CD1c-positive myeloid dendritic cell (primary cell): ENCODE data around the gene GET4.

Source experiments
- DNase-seq: peaks from one replicate; pipeline ENCODE4 v3.0.0-alpha.2; 2016; ENCODE audit errors: extremely low spot score

The GET4 gene, protein sequence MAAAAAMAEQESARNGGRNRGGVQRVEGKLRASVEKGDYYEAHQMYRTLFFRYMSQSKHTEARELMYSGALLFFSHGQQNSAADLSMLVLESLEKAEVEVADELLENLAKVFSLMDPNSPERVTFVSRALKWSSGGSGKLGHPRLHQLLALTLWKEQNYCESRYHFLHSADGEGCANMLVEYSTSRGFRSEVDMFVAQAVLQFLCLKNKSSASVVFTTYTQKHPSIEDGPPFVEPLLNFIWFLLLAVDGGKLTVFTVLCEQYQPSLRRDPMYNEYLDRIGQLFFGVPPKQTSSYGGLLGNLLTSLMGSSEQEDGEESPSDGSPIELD

DNA sequence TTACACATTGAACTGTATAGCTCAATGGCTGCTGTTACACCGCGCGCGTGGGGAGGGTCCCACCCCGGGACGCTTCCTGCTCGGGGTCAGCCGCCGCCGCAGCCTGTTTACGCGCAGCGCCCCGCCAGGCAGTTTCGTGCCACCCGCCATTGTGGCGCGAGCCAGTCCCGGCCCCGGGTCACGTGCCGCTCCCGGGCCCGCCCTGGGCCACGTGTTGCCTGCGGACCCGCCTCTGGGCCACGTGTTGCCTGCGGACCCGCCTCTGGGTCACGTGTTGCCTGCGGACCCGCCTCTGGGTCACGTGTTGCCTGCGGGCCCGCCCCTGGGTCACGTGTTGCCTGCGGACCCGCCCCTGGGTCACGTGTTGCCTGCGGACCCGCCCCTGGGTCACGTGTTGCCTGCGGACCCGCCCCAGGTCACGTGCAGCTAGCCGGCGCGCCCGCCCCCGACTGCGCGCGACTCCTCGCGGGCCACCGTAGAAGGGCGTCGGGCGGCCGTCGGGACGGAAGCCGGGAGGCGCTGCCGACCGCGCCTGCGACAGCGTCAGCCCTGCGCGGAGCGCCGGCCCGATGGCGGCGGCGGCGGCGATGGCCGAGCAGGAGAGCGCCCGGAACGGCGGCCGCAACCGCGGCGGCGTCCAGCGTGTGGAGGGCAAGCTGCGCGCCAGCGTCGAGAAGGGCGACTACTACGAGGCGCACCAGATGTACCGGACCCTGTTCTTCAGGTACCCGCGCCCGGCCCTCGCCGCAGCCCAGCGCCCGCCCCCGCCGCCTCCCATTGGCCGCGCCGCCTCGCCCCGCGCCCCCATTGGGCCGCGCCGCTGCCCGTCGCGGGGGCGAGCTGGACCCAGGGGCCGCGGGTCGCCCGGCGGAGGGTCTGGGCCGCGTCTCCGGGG lies at the start of gene GET4:
TSS of gene GET4 (plus strand) at position 478 of the 895 bp plus-strand sequence. CDS start at position 570, 92 bp downstream.
- peak; percentile 96 for DNase-seq

DNA sequence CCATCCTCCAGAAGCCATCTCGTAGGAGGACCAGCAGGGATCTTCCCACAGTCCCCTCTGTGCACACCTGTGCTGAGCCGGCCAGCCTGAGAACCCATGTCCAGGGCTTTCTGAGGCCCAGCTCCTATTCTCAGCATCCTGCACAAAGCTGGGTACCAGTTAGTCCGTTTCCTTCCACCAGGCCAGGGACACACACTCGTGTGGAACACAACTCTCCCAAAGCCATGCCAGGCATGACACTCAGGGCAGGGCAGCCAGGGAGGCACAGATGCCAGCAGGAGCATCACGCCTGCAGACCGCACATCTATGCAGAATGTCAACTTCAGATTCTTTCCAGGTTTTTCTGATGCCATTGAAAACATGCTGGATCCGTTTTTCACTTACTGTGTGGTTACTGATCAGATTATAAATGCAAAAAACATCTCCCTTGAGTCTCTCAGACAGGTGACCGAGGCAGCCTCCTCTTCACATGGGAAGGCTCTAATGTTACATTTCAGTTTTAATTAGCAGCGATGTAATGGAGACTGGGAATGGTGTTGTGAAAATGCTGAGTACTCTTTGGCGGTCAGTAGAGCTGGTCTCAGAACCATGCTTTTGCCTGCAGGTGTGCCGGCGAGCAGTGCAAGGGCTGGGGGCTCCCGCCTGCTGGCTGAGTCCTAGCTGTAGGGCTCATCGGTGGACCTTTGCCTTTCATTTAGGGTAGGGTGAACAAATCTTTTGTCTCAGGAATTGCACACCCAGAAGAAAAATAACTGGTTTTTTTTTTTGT lies 47.4 kb upstream of the GET4 start:
- no peak for DNase-seq

DNA sequence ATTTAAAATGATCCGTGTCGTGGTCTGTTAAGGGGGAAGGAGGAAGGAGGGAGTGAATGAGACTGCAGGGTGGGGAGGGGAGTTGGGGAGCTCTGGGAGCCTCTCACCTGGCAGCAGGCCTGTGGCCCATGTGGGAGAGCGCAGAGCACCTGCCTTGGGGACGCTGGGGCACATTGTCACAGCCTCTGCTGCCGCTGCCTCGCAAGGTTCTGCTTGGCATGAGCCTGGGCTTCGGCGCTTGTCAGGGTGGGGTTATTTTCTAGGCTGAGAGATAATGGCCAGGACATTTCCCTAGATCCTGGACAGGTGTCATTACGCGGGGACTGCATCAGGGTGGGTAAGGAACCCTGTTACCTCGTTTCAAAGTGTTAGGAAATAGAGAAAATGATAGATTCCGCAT lies 46.3 kb upstream of the GET4 start:
- DNase-seq = no peak

DNA sequence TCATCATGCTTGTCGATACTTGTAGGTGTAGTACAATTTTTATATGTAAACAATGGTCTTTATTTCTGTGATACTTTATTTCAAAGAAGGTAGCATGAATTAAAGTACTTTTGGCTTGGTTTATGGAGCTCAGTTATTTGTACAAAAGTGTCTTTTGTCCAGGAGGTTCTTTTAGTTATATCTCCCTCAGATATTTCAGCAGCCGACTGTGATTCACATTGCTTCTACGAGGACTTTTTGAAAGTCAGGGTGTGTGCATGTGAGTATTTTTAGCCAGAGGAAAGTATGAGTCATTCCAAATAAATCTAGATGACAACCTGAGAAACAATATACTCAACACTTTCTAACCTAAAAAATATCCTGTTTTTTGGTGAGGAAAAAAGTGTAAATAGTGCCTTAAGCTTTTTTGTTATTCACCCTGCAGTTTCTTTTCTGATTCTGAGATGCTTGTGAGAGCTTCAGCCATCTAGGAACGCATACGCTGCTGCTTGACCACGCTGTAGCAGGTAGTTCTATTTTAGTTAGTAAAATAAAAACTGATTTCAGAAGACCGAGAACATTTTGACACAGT lies 44.7 kb upstream of the GET4 start:
- DNase-seq = peak; percentile 9

DNA sequence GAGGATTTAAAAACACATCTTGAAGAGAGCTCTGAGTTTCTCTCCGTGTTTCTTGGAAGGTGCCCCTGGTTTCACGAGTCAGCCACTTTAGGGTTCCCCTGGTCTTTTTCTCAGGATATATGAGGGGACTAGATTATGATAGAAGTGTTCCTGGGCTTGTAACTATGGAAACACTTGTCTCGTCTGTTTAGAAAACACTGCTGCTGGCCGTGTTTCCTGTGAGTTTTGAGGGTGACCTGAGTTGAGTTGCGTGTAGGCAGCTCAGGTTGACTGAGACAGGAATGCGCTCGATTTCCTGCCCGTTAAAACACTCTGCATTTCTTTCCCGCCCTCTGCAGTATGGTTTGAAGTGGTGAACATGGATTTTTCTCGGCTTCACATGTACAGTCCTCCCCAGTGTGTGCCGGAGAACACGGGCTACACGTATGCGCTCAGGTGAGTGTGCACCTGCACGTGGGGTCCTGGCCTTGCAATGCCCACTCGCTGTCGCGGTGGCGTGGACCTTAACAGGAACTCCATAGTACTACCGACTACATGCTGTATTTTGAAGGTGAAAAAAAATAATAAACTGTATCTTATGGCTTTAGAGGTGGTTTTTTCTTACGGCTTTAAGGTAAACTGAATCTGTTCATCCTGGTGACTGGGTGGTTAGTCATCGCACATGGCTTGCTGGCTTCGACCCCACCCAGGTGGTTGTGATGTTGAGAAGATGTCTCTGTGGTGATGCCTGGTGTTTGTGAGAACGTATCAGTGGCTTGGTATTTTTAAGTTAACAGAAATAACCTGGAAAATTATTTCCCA lies 44.0 kb upstream of the GET4 start, which contains the start of gene SUN1:
TSS of gene SUN1 (plus strand) at position 310 of the 801 bp plus-strand sequence. CDS start at position 359, 49 bp downstream.
- peak; percentile 12 for DNase-seq

DNA sequence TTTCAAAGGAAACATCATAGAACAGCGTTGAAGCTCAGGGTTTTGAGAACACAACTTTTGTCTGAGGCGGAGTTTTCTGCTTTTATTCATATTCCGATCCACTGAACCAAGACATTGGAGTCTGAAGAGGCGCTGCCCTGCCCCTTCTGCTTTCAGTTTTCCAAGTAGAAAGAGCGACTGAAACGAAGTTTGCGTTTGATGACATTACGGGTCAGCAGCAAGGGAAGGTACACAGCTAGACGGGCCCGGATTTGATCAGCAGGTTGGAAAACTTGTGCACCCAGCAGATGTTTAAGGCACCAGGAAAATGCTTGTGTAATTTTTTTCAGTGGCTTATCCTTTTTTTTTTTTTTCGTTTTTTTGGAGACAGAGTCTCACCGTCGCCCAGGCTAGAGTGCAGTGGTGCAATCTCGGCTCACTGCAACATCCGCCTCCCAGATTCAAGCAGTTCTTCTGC lies 43.4 kb upstream of the GET4 start:
- DNase-seq = no peak

DNA sequence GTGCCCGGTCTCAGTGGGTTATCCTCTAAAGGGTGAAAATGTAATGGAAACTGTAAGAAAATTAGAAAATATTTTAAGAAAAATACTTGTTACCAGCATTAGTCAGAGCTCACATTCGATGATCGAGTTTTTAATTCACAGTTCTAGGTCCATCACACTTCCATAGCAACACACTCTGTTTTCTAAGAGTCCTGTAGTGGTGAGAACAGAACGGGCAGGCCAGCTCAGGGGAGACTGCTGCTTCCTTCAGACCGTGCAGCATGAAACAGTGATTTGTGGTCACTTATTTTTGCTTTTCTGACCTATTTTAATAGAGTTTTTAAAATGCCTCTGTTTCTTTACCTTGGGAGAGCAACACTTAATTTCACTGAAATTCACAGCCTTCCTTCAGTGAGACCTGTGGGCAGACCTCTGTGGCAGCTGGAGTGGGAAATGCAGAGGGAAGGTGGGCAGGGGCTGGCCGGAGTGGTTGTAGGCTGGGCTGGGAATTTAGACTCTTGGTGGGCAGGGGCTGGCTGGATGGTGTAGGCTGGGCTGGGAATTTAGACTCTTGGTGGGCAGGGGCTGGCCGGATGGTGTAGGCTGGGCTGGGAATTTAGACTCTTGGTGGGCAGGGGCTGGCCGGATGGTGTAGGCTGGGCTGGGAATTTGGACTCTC lies 42.6 kb upstream of the GET4 start:
- DNase-seq = no peak

DNA sequence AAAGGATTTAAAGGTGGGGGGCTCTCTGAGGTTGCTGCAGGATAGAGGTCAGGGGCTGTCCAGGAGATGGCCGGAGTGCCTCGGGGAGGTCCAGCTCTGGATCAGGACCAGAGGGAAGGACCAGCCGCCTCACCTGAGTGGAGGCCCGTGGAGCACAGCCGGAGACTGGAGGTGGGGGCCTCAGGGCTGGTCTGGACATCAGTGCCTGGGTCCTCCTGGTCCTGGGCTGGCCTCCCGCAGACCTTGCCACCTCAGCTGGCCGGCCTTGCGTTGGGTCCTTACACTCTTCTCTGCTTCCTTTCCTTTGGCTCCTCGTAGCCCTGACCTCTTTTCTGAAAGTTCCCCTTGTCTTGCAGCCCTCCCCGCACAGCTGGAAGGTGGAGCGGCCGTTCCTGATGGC lies 42.1 kb upstream of the GET4 start:
- DNase-seq = no peak

DNA sequence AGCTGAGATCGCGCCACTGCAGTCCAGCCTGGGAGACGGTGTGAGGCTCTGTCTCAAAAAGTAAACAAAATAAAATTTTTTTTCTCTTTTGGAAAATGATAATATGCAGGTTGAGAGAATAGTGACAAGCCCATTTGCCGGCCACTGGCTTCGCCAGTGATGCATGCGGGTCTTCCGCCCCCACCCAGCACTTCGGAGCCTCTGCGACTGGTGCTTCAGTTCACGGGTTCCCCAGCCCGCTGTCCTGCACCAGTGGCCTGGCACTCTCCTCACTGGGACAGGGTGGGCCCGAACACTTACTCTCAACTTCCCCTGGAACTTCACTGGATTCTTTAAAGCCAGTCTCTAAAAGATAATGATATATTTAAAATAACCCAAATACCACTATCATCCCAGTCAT lies 41.3 kb upstream of the GET4 start:
- DNase-seq = no peak

DNA sequence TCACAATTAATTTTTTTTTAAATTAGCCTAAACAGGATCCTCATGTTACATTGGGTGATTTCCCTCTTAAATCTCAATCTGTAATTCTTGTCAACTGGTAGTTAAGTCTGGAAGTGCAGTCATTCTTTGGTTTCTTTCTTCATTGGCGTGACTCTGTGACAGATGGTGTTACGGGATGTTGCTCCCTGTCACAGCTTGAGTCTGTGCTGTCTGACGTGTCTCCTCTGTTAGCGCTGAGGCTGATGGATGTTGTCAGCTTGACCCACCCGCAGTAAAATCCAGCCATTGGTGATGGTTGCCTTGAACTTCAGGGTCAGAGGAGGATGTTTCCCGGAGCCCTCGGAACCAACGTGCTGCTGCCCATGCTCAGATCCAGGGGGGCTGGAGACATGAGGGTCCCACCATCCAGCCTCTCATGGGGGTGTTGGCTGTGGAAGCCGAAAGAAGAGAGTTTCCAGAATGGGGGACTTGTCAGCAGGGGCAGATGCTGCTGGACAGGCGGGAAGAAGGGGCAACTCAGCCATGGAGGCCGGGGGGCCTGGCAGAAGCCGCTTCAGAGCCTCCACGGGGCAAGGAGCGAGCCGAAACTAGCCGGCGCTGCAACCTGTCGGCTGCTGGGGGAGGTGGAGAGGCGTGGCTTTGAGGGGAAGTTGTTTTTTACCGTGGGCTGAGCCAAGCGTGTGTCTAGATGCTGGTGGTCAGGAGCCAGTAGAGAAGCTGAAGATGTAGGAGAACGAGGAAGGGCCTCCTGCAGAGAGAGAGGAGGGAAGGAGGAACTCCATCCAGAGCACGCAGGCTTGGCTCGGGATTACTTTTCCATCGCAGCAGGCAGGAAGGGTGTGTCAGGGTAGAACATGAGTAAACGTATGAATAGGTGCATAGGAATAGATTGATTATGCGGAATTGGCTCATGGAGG lies 40.6 kb upstream of the GET4 start:
- no peak for DNase-seq

DNA sequence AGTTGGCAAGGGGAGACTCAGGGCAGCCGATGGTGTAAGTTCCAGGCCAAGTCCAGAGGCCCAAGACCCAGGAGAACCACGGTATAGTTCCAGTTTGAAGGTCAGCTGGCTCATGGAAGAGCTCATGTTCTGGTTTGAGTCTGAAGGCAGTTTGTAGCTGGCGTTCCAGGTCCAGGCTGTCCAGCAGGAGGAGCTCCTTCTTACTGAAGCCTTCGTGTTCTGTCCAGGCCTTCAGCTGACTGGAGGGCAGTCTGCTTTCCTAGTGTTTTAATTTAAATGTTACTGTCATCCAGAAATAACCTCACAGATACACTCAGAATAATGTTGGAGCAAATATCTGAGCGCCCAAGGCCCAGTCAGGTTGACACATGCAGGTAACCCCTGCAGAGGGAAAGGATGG lies 39.9 kb upstream of the GET4 start:
- DNase-seq = no peak

DNA sequence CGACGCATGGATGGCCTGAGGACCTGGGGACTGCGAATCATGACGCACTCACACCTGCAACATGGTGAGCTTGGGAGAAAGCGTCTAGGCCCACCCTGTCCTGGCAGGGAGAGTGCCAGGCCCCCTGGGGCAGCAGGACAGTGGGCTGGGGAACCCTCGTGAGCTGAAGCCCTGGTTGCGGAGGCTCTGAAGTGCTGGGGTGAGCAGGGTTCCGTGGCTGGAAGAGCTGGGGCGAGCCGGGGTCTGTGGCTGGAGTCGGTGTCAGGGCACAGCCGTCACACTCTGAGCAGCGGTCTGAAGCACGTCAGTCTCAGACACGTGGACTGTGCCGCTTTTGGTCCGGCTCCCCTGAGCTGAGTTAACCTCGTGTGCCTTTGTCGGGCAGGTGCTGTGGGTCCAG lies 39.4 kb upstream of the GET4 start:
- no peak for DNase-seq

DNA sequence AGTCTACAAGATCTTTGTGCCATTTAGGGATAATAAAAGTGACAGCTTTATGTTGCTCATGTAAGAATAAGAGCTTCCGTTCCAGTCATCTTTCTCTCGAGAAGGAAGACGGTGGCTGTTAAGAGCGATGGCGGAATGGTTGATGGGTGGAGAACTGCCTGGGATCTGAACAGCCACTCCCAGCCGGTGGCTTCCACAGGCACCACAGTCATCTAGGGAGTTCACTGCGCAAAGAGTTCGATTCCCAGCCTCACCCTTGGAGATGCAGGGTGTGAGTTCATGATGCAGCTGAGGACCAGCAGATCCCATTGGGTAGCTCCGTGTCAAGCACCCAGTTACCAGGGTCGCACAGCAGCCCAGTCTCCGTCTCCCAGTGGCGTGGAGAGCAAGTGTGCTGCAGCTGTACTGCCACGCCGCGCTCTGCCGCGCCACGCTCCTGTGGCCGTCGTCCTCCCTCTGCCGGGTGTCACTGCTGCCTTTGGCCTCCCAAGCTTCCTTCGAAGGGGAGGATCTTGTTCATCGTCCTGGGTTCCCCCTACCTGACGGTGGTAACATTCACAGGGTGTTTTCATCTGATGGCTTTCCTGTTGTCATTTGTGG lies 36.3 kb upstream of the GET4 start:
- DNase-seq = no peak

DNA sequence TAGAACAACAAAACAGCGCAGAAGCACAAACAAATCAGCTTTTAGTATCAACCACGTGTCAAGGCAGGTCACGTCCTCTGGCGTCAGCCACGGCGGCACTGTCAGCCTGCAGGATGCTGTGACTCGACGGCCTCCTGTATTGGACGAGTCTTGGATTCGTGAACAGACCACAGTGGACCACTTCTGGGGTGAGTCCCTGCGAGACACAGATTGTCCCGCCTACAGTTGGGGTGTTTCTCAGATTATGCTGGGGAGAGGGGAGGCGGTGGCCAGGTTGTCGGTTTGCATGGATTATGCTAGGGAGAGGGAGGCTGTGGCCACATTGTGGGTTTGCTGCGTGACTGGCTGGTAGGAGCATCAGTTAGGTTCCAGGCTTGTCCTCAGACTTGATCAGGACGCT lies 34.4 kb upstream of the GET4 start:
- DNase-seq = no peak

DNA sequence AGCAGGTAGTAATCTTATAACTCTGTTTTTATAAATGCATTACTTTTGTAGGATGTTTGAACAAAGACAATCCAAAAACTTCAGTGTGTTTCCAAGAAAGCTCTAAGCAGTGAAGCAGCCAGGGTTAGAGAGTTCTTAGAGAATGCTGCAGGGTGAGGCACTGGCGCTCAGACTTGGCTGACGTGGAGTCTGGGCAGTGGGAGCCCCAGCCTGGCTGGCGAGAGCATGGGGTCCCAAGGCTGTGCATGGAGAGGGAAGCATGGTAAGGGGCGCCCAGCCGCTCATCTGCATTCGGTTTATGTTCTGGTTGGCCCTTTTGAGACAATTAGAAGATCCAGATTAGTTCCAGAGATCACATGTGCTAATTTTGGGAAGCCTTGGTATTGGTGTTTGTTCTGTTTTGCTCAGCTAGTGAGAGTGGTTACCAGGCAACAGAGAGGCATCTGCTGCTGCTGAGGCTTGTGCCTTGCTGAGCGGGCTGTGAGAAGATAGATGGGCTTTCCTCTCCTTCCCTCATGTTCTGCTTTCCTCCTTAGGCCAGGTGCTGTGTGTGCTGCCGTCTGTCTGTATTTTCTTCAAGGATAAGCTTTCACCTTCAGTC lies 33.8 kb upstream of the GET4 start:
- no peak for DNase-seq

DNA sequence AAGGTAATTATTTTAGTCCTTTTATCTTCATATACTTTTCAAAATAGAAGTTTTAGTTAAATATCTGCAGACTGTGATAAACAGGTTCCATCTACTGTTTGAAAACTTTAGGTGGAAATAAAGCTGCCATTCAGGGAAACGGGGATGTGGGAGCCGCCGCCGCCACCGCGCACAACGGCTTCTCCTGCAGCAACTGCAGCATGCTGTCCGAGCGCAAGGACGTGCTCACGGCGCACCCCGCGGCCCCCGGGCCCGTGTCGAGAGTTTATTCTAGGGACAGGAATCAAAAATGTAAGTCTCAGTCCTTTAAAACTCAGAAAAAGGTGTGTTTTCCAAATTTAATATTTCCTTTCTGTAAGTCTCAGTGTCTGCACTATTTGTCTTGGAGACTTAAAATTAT lies 33.1 kb upstream of the GET4 start:
- no peak for DNase-seq

DNA sequence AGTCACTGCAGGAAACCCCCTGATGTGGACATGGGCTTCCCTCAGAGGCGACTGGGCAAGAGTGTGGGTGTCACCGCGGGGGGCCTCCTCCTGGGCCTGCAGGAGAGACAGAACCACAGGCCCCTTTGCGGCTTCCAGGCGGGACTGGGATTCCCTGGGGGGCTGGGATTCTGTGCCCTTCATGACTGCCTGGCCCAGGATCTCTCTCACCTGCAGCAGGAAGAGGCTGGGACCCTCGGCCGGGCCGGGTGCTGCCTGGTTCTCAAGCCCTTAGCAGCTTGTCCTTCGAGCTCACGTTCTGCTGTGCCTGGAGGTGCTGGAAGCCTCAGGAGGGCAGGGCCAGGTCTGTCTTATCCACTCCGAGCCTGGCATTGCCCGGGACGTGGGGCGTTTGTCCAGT lies 32.3 kb upstream of the GET4 start:
- no peak for DNase-seq

DNA sequence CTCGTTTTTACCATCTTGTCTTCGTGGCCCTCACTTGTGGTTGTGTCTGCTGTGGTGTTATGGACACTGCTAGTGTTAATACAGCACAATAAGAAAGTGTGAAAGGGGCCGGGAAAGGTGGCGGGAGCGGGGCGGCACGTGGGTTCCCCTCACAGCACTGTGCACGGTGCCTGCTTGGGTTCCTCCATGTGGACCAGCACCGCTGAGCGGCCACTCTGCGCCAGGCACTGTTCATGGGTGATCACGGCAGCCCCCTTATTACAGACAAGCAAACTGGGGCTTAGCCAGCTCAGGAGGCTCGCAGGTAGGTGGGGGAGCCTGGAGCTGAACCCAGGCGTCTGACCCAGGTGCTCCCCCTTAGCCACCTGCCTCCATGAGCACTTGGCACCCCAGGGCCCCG lies 31.8 kb upstream of the GET4 start:
- no peak for DNase-seq
